ENCODE results near the gene MED12L. TPM values are rescaled to one million over a fixed set of nuclear protein-coding genes. Genes with fewer than 3 reads are reported as not detected.

The MED12L gene
- total and polyA plus RNA-seq, 2 donors from 2014 or later = 0.13 to 0.82 TPM

DNA sequence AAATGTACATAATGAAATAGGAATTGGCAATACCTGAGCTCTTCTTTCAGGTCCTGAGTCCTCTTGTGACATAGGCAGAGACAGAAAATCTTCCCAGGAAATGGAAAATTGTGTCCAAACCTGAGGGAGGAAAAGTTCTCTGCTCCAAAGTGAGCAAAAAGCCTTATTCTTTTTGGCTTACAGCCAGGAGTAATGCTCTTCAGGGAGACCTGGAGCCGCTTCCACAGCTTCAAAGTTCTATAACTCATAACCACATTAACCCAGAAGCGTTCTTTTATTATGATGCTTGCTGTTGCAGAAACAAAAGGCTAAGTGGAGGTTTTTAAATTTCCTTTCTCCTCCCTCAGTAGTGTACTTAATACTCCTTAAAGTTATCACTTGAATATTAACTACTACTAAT lies 374.8 kb downstream of the MED12L start:
- Histone ChIP-seq H3K27ac (ENCODE audit: low read depth in 2 of 2, low read length in 2 of 2) (no peak overlapping the region), H3K4me1 (ENCODE audit: control insufficient read depth in 2 of 3, insufficient read depth in 2 of 3, low read depth in 1 of 3, low read length in 3 of 3) (no peaks in the 10 kb centered on the region), H3K36me3 (ENCODE audit: control insufficient read depth in 2 of 3, insufficient read depth in 3 of 3, low read length in 3 of 3) (no peaks in the 10 kb centered on the region), H3K9me3 (ENCODE audit: control insufficient read depth in 2 of 3, insufficient read depth in 1 of 3, low read length in 3 of 3) (no peaks in the 10 kb centered on the region), H3K4me3 (ENCODE audit: low read length in 3 of 3) (peak overlapping the region in 2 of 3 donors; percentile 28 to 52), H3K27me3 (ENCODE audit: control insufficient read depth, insufficient read depth, low read length) (no peaks in the 10 kb centered on the region), H3K9ac (ENCODE audit: low read length in 3 of 3) (no peak overlapping the region)
- TF ChIP-seq, protein P1, sequence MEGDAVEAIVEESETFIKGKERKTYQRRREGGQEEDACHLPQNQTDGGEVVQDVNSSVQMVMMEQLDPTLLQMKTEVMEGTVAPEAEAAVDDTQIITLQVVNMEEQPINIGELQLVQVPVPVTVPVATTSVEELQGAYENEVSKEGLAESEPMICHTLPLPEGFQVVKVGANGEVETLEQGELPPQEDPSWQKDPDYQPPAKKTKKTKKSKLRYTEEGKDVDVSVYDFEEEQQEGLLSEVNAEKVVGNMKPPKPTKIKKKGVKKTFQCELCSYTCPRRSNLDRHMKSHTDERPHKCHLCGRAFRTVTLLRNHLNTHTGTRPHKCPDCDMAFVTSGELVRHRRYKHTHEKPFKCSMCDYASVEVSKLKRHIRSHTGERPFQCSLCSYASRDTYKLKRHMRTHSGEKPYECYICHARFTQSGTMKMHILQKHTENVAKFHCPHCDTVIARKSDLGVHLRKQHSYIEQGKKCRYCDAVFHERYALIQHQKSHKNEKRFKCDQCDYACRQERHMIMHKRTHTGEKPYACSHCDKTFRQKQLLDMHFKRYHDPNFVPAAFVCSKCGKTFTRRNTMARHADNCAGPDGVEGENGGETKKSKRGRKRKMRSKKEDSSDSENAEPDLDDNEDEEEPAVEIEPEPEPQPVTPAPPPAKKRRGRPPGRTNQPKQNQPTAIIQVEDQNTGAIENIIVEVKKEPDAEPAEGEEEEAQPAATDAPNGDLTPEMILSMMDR (IDR thresholded peaks at IDR 0.05; ENCODE audit: borderline replicate concordance, extremely low read depth, insufficient read depth) = no peak
- DNase-seq (peak in 2 of 5 donors; percentile 11 to 12), FAIRE-seq (no peak)
- intact Hi-C loops (cut with DNase I) = no loop called here

- FAIRE-seq = no peak
- no peak within 1 kb of the TSS for H3K27ac ChIP-seq (ENCODE audit: low read depth in 2 of 2, low read length in 2 of 2)
Measured at GRCh38 chr3:151460774-151461450, 375.4 kb downstream of the MED12L start, which contains the start of gene IGSF10. Gene IGSF10 (minus strand): TSS chr3:151461061. CDS start chr3:151458709, 2,352 bp downstream.

GRCh38 chr3:151462278-151462780 lies 376.9 kb downstream of the MED12L start:
- TF ChIP-seq, protein P1 (IDR thresholded peaks at IDR 0.05; ENCODE audit: borderline replicate concordance, extremely low read depth, insufficient read depth) = no peak
- intact Hi-C loops (cut with DNase I) = no loop called here
- Histone ChIP-seq H3K36me3 (ENCODE audit: control insufficient read depth in 2 of 3, insufficient read depth in 3 of 3, low read length in 3 of 3) (no peaks in the 10 kb centered on the region), H3K27ac (ENCODE audit: low read depth in 2 of 2, low read length in 2 of 2) (no peak overlapping the region), H3K4me3 (ENCODE audit: low read length in 3 of 3) (no peak overlapping the region), H3K9me3 (ENCODE audit: control insufficient read depth in 2 of 3, insufficient read depth in 1 of 3, low read length in 3 of 3) (no peaks in the 10 kb centered on the region), H3K27me3 (ENCODE audit: control insufficient read depth, insufficient read depth, low read length) (no peaks in the 10 kb centered on the region), H3K4me1 (ENCODE audit: control insufficient read depth in 2 of 3, insufficient read depth in 2 of 3, low read depth in 1 of 3, low read length in 3 of 3) (no peaks in the 10 kb centered on the region), H3K9ac (ENCODE audit: low read length in 3 of 3) (no peak overlapping the region)
- no peak for DNase-seq
- FAIRE-seq = no peak

More at GRCh38 chr3:151460774-151461450, 375.4 kb downstream of the MED12L start, which contains the start of gene IGSF10:
- peak; percentile 38 to 78 (median 54) for DNase-seq
- Histone ChIP-seq H3K9me3 (ENCODE audit: control insufficient read depth in 2 of 3, insufficient read depth in 1 of 3, low read length in 3 of 3) (no peaks in the 10 kb centered on the region), H3K27me3 (ENCODE audit: control insufficient read depth, insufficient read depth, low read length) (no peaks in the 10 kb centered on the region), H3K9ac (ENCODE audit: low read length in 3 of 3) (no peak within 1 kb of the TSS), H3K36me3 (ENCODE audit: control insufficient read depth in 2 of 3, insufficient read depth in 3 of 3, low read length in 3 of 3) (no peaks in the 10 kb centered on the region), H3K4me3 (ENCODE audit: low read length in 3 of 3) (peak within 1 kb of the TSS in 2 of 3 donors; percentile 28 to 52), H3K4me1 (ENCODE audit: control insufficient read depth in 2 of 3, insufficient read depth in 2 of 3, low read depth in 1 of 3, low read length in 3 of 3) (no peaks in the 10 kb centered on the region)
- intact Hi-C loops (cut with DNase I) = no loop called here
- TF ChIP-seq, protein P1 (IDR thresholded peaks at IDR 0.05; ENCODE audit: borderline replicate concordance, extremely low read depth, insufficient read depth) = no peak

Data from kidney (tissue), 14 donors.